CD4-positive, alpha-beta memory T cell (primary cell): ENCODE measurements around the gene KCNAB3. TPM values are rescaled to one million over a fixed set of nuclear protein-coding genes. Genes with fewer than 3 reads are reported as not detected.

Experiments used
- CTCF ChIA-PET: fragments of 350-600 bp; sonication (Branson Sonifier 250); formaldehyde crosslinking; loops from one replicate; lab custom pipeline; 2021; ENCODE audit warnings: inconsistent platforms; ENCODE audit not compliant: partially characterized antibody; lab: Charles Lee
- POLR2A ChIA-PET: fragments of 350-600 bp; sonication (Branson Sonifier 250); formaldehyde crosslinking; loops from one replicate; lab custom pipeline; 2021; ENCODE audit not compliant: partially characterized antibody; lab: Charles Lee
- DNase-seq, 5 donors: peaks; one replicate each; pipeline versions ENCODE4 v3.0.0 to v3.0.0-alpha.2; 2020 to 2022; ENCODE audit warnings: mixed read lengths in 1 of 5
- H3K27ac ChIP-seq: one replicate; pipeline ENCODE4 v1.7.0; 2013; ENCODE audit warnings: low read depth, low read length
- H3K27me3 ChIP-seq: 2 replicates; pipeline ENCODE4 v1.7.0; 2013; ENCODE audit warnings: mild to moderate bottlenecking, low read length, moderate library complexity; ENCODE audit not compliant: insufficient read depth
- H3K36me3 ChIP-seq: 2 replicates; pipeline ENCODE4 v1.7.0; 2013; ENCODE audit warnings: mild to moderate bottlenecking, low read length, moderate library complexity; ENCODE audit not compliant: insufficient read depth
- H3K4me1 ChIP-seq: 2 replicates; pipeline ENCODE4 v1.7.0; 2013; ENCODE audit warnings: mild to moderate bottlenecking, low read length, moderate library complexity; ENCODE audit not compliant: insufficient read depth
- H3K4me3 ChIP-seq, 2 donors: one replicate each; pipeline ENCODE4 v1.7.0; 2013; ENCODE audit warnings: low read length in 2 of 2, mild to moderate bottlenecking in 1 of 2
- H3K9me3 ChIP-seq, 2 donors: one replicate each; pipeline ENCODE4 v1.7.0; 2013; ENCODE audit warnings: low read length in 2 of 2, control low read depth in 1 of 2; ENCODE audit not compliant: control insufficient read depth in 1 of 2
- H3K27ac Mint-ChIP-seq, 7 donors: one replicate each; pipeline ENCODE4 v1.8.0; 2020 to 2021; ENCODE audit warnings: mixed read lengths in 7 of 7, mild to moderate bottlenecking in 6 of 7, inconsistent platforms in 3 of 7, moderate library complexity in 3 of 7
- H3K27me3 Mint-ChIP-seq, 2 donors: one replicate each; pipeline ENCODE4 v1.8.0; 2020 to 2021; ENCODE audit warnings: mixed read lengths in 2 of 2
- H3K36me3 Mint-ChIP-seq, 2 donors: one replicate each; pipeline ENCODE4 v1.8.0; 2020 to 2021; ENCODE audit warnings: mixed read lengths in 2 of 2, inconsistent platforms in 1 of 2, mild to moderate bottlenecking in 1 of 2
- H3K4me1 Mint-ChIP-seq, 4 donors: one replicate each; pipeline ENCODE4 v1.8.0; 2020 to 2021; ENCODE audit warnings: mixed read lengths in 4 of 4, mild to moderate bottlenecking in 1 of 4
- H3K4me3 Mint-ChIP-seq, 8 donors: one replicate each; pipeline ENCODE4 v1.8.0; 2020 to 2021; ENCODE audit warnings: mixed read lengths in 8 of 8, mild to moderate bottlenecking in 7 of 8, moderate library complexity in 6 of 8, inconsistent platforms in 3 of 8
- H3K9me3 Mint-ChIP-seq, 8 donors: one replicate each; pipeline ENCODE4 v1.8.0; 2020 to 2021; ENCODE audit warnings: mixed read lengths in 8 of 8, mild to moderate bottlenecking in 5 of 8, inconsistent platforms in 3 of 8, moderate library complexity in 1 of 8
- intact Hi-C: fragments of 100-400 bp; cut with micrococcal nuclease; formaldehyde crosslinking; loops from one replicate; pipeline ENCODE4 v1.15.1; 2023
- polyA plus RNA-seq, 2 donors: library from polyadenylated mRNA; unstranded; fragments of 300-500 nt; fragmentation: Illumina TruSeq; gene quantifications; one replicate each; pipeline ENCODE4 v1.2.3, GENCODE V29; 2021
- total RNA-seq, 2 experiments: library from RNA; stranded (reverse); gene quantifications; one replicate each; pipeline ENCODE4 v1.2.3, GENCODE V29; 2021

KCNAB3 gene
- total and polyA plus RNA-seq, 4 experiments from 2014 or later = 0.53 to 14.4 (median 13.4) TPM; not detected in 1

GRCh38 chr17:7930841-7931631 is 1.4 kb upstream of the KCNAB3 start:
- intact Hi-C loops = loop anchor here (5.0 kb wide), 3 partner anchors 36 to 356 kb away; partner anchors contain the start of gene RANGRF
- Histone ChIP-seq H3K36me3 (no peaks in the 10 kb centered on the region), H3K4me3 (peak overlapping the region; percentile 84 to 100), H3K27ac (peak overlapping the region; percentile 85), H3K27me3 (no peaks in the 10 kb centered on the region), H3K4me1 (peaks cover 33% of the 10 kb centered on the region), H3K9me3 (no peaks in the 10 kb centered on the region)
- CTCF ChIA-PET = interaction anchor here (0.7 to 8.0 kb wide), 11 partner anchors 9 to 148 kb away, joined by 3 to 83 read pairs (median 4); partner anchors contain the start of gene RNF227
- peak overlapping the region; percentile 94 to 100 (median 98) for H3K4me3 Mint-ChIP-seq
- DNase-seq = no peak
- H3K27me3 Mint-ChIP-seq = no peaks in the 10 kb centered on the region
- H3K27ac Mint-ChIP-seq = peak overlapping the region; percentile 88 to 100 (median 98)
- peaks cover 32 to 54% (median 44%) of the 10 kb centered on the region in 4 donors for H3K4me1 Mint-ChIP-seq
- H3K9me3 Mint-ChIP-seq = no peaks in the 10 kb centered on the region
- peaks cover 10 to 23% of the 10 kb centered on the region in 2 donors for H3K36me3 Mint-ChIP-seq
- POLR2A ChIA-PET = interaction anchor here (0.5 to 7.0 kb wide), 20 partner anchors 8 to 625 kb away, joined by 3 to 116 read pairs (median 7); partner anchors contain the start of genes CYB5D1, KDM6B, NAA38 and RNF227

GRCh38 chr17:7927596-7927995 is 2.1 kb downstream of the KCNAB3 start:
- no peaks in the 10 kb centered on the region for H3K36me3 ChIP-seq
- no peak overlapping the region for H3K27ac ChIP-seq
- peaks cover 20 to 48% (median 35%) of the 10 kb centered on the region in 4 donors for H3K4me1 Mint-ChIP-seq
- POLR2A ChIA-PET = no interaction called here
- H3K27me3 Mint-ChIP-seq = no peaks in the 10 kb centered on the region
- DNase-seq = no peak
- no peaks in the 10 kb centered on the region for H3K9me3 ChIP-seq
- H3K4me3 Mint-ChIP-seq = peak overlapping the region in 2 of 8 donors; percentile 58 to 74
- H3K9me3 Mint-ChIP-seq = no peaks in the 10 kb centered on the region
- H3K4me1 ChIP-seq = peaks cover 29% of the 10 kb centered on the region
- H3K36me3 Mint-ChIP-seq = peaks cover 5 to 16% of the 10 kb centered on the region in 2 donors
- CTCF ChIA-PET = interaction anchor here (0.7 to 1.4 kb wide), 2 partner anchors 15 to 63 kb away, joined by 3 to 4 read pairs; no protein-coding TSS in a partner anchor
- intact Hi-C loops = no loop called here
- peak overlapping the region in 3 of 7 donors; percentile 36 to 73 (median 66) for H3K27ac Mint-ChIP-seq
- H3K4me3 ChIP-seq = no peak overlapping the region
- no peaks in the 10 kb centered on the region for H3K27me3 ChIP-seq

DNA sequence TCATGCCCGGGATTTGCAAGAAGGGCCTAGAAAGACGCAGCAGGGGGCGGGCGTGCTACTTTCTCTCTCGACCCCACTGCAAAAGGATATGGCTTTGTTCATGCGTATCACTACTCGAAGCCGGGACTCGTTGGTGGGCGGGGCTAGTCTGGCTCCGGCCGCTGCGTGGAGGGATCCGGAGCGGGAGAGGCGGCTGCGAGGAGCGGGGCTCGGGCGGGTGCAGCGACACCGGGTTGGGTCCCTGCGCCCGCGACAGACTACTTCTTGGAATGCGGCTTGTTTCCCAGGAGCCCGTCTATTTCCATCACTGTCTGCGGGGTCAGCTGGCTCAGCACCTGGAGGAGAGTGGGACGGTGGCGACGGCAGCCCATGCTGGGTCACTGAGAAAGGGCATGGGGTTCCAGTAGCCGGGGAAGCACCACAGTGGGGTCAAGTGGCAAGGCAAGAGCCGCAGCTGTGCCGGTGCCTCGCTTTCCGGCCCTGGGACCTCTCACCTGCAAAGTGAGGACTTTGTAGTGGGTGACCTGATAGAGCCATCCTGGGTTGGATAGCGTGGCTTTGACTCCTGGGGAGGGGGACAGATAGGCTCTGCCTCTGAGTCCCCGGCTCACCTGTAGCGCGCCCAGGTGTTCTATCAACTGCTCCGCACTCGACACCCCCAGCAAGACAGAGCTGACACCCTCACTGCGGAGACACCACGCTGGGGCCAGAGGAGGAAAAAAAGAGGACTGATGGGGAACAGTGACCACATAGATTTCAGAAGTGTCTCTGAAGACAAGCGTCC is 6.6 kb downstream of the KCNAB3 start:
- H3K27ac ChIP-seq = peak overlapping the region; percentile 63
- H3K27me3 ChIP-seq = no peaks in the 10 kb centered on the region
- H3K9me3 ChIP-seq = no peaks in the 10 kb centered on the region
- H3K36me3 ChIP-seq = no peaks in the 10 kb centered on the region
- CTCF ChIA-PET = interaction anchor here (1.3 to 2.5 kb wide), 6 partner anchors 9 to 72 kb away, joined by 3 to 13 read pairs (median 5); partner anchors contain the start of genes CNTROB and TRAPPC1
- H3K4me3 ChIP-seq = peak overlapping the region; percentile 48 to 70
- H3K27me3 Mint-ChIP-seq = no peaks in the 10 kb centered on the region
- no peaks in the 10 kb centered on the region for H3K9me3 Mint-ChIP-seq
- H3K36me3 Mint-ChIP-seq = peaks cover 0 to 4% of the 10 kb centered on the region in 2 donors
- H3K4me1 Mint-ChIP-seq = peaks cover 7 to 25% (median 17%) of the 10 kb centered on the region in 4 donors
- H3K27ac Mint-ChIP-seq = peak overlapping the region; percentile 74 to 100 (median 93)
- peak; percentile 79 to 86 (median 80) for DNase-seq
- POLR2A ChIA-PET = interaction anchor here (0.7 to 3.6 kb wide), 10 partner anchors 8 to 325 kb away, joined by 3 to 41 read pairs (median 3); partner anchors contain the start of genes CNTROB, CTC1 and TRAPPC1
- H3K4me3 Mint-ChIP-seq = peak overlapping the region; percentile 77 to 99 (median 88)
- peaks cover 15% of the 10 kb centered on the region for H3K4me1 ChIP-seq
- intact Hi-C loops = loop anchor here (1.0 kb wide), 1 partner anchor 9 kb away; the partner anchor contains the start of gene CNTROB

- H3K4me1 ChIP-seq = peaks cover 15% of the 10 kb centered on the region
- no peaks in the 10 kb centered on the region for H3K27me3 Mint-ChIP-seq
- peak overlapping the region; percentile 63 for H3K27ac ChIP-seq
- peak overlapping the region; percentile 74 to 100 (median 93) for H3K27ac Mint-ChIP-seq
- H3K36me3 Mint-ChIP-seq = peaks cover 0 to 1% of the 10 kb centered on the region in 2 donors
- peak in 1 of 5 donors; percentile 38 for DNase-seq
- H3K4me3 Mint-ChIP-seq = peak overlapping the region; percentile 77 to 99 (median 88)
- no peaks in the 10 kb centered on the region for H3K9me3 Mint-ChIP-seq
- ChIA-PET CTCF (interaction anchor here (1.1 to 2.5 kb wide), 8 partner anchors 9 to 71 kb away, joined by 3 to 13 read pairs (median 5); partner anchors contain the start of genes CNTROB and TRAPPC1), POLR2A (interaction anchor here (0.5 to 3.6 kb wide), 8 partner anchors 8 to 381 kb away, joined by 3 to 41 read pairs (median 4); partner anchors contain the start of genes CNTROB, CTC1, KCNAB3 and TRAPPC1)
- H3K36me3 ChIP-seq = no peaks in the 10 kb centered on the region
- no peaks in the 10 kb centered on the region for H3K9me3 ChIP-seq
- no peaks in the 10 kb centered on the region for H3K27me3 ChIP-seq
- peak overlapping the region; percentile 48 to 70 for H3K4me3 ChIP-seq
- intact Hi-C loops = loop anchor here (1.0 kb wide), 1 partner anchor 10 kb away; the partner anchor contains the start of gene CNTROB
- peaks cover 7 to 25% (median 14%) of the 10 kb centered on the region in 4 donors for H3K4me1 Mint-ChIP-seq
Observed at GRCh38 chr17:7922269-7922844, 7.3 kb downstream of the KCNAB3 start.

DNA sequence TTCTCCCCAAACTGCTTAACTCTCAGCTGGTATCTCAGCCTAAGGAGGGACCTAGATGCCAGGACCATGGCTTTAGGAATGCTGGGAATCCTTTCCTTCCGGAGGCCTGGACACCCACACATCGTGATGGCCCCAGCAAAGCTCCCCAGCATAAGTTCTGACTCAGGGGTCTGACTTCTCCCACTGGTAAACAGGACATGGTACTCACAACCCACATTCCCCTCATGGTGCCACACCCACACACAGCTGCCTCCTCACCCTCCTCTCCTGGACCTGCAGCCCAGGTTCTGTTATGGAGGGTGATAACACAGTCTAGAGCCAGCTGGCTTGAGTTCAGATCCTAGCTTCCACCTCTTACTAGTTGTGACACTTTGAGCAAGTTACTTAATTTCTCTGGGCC is 12.8 kb downstream of the KCNAB3 start:
- H3K4me3 ChIP-seq = no peak overlapping the region
- H3K9me3 ChIP-seq = no peaks in the 10 kb centered on the region
- Mint-ChIP-seq H3K27me3 (no peaks in the 10 kb centered on the region), H3K4me1 (peaks cover 20 to 36% (median 27%) of the 10 kb centered on the region in 4 donors), H3K36me3 (peaks cover 0 to 19% of the 10 kb centered on the region in 2 donors), H3K4me3 (peak overlapping the region; percentile 49 to 90 (median 86)), H3K9me3 (peaks cover 0 to 1% (median 0%) of the 10 kb centered on the region in 8 donors), H3K27ac (peak overlapping the region; percentile 44 to 92 (median 91))
- intact Hi-C loops = no loop called here
- H3K36me3 ChIP-seq = peaks cover 2% of the 10 kb centered on the region
- ChIA-PET CTCF (interaction anchor here (0.6 to 10.8 kb wide), 11 partner anchors 9 to 156 kb away, joined by 3 to 219 read pairs (median 5); partner anchors contain the start of genes CNTROB, KCNAB3, NAA38 and TRAPPC1), POLR2A (interaction anchor here (1.0 to 6.9 kb wide), 11 partner anchors 9 to 333 kb away, joined by 3 to 116 read pairs (median 11); partner anchors contain the start of genes CNTROB, CYB5D1, KCNAB3 and MPDU1)
- DNase-seq = no peak
- H3K4me1 ChIP-seq = peaks cover 26% of the 10 kb centered on the region
- H3K27ac ChIP-seq = no peak overlapping the region
- no peaks in the 10 kb centered on the region for H3K27me3 ChIP-seq

DNA sequence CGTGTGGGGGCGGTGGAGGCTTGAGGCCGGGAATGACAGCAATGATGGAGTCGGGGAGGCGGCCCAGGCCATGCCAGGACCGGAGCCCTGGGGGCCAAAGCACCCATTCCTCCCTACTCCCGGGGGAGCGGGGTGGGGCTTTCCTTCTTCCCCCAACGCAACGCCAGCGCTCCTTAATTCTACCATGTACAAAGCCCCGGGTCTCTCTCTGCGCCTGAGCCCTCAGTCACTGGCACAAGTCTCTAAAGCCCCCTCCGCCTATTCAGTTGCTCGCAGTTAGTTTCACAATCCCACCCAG is 13.3 kb downstream of the KCNAB3 start:
- Histone ChIP-seq H3K27me3 (no peaks in the 10 kb centered on the region), H3K4me1 (peaks cover 26% of the 10 kb centered on the region), H3K36me3 (peaks cover 6% of the 10 kb centered on the region), H3K9me3 (no peaks in the 10 kb centered on the region), H3K27ac (peak overlapping the region; percentile 67), H3K4me3 (peak overlapping the region in 1 of 2 donors; percentile 71)
- Mint-ChIP-seq H3K4me3 (peak overlapping the region; percentile 49 to 90 (median 86)), H3K27me3 (no peaks in the 10 kb centered on the region), H3K4me1 (peaks cover 19 to 36% (median 25%) of the 10 kb centered on the region in 4 donors), H3K27ac (peak overlapping the region; percentile 44 to 92 (median 91)), H3K36me3 (peaks cover 0 to 22% of the 10 kb centered on the region in 2 donors), H3K9me3 (peaks cover 0 to 1% (median 0%) of the 10 kb centered on the region in 8 donors)
- ChIA-PET POLR2A (interaction anchor here (0.9 to 6.9 kb wide), 24 partner anchors 9 to 333 kb away, joined by 3 to 116 read pairs (median 7); partner anchors contain the start of genes CHD3, CNTROB, CYB5D1 and HES7), CTCF (interaction anchor here (0.5 to 10.8 kb wide), 11 partner anchors 10 to 379 kb away, joined by 3 to 219 read pairs (median 6); partner anchors contain the start of genes CNTROB, CYB5D1, KCNAB3 and NAA38)
- no peak for DNase-seq
- intact Hi-C loops = no loop called here
